Neutrophil (primary cell): ENCODE measurements around the gene MAGEB6.
"Not testable (repeated sequence)": the region's sequence is repeated elsewhere in the genome, so short reads cannot be mapped to it uniquely, and the experiment has no call there.

Experiments
- H3K27ac ChIP-seq: fragments of 200-600 bp; sonication (generic); 2 replicates; pipeline ENCODE4 v1.5.1; 2016; ENCODE audit warnings: mild to moderate bottlenecking, moderate library complexity
- H3K27me3 ChIP-seq: fragments of 200-600 bp; sonication (generic); 2 replicates; pipeline ENCODE4 v1.6.0; 2016; ENCODE audit warnings: mild to moderate bottlenecking
- H3K36me3 ChIP-seq: fragments of 200-600 bp; sonication (generic); 2 replicates; pipeline ENCODE4 v1.5.1; 2017
- H3K4me1 ChIP-seq, 2 experiments: fragments of 200-600 bp in 1 of 2; sonication (generic) in 1 of 2; 1 replicate in 1 of 2; 2 replicates in 1 of 2; pipeline versions ENCODE4 v1.5.1 to v1.6.1; 2013 to 2016; ENCODE audit warnings: low read depth in 1 of 2, low read length in 1 of 2, mild to moderate bottlenecking in 1 of 2, moderate library complexity in 1 of 2; ENCODE audit not compliant: control insufficient read depth in 1 of 2, insufficient read depth in 1 of 2
- H3K4me3 ChIP-seq, 2 experiments: fragments of 200-600 bp in 1 of 2; sonication (generic) in 1 of 2; 1 replicate in 1 of 2; 2 replicates in 1 of 2; pipeline ENCODE4 v1.5.1; 2013 to 2016; ENCODE audit warnings: low read depth in 1 of 2, low read length in 1 of 2, mild to moderate bottlenecking in 1 of 2, moderate library complexity in 1 of 2
- H3K9me3 ChIP-seq: fragments of 200-600 bp; sonication (generic); 2 replicates; pipeline ENCODE4 v1.5.1; 2016
- CTCF ChIP-seq: fragments of 200-600 bp; sonication (generic); IDR thresholded peaks from 2 replicates; pipeline ENCODE4 v1.5.1; 2016; ENCODE audit warnings: antibody characterized with exemption

MAGEB6 gene

GRCh38 chrX:26192204-26192603 lies at the start of gene MAGEB6:
TSS of gene MAGEB6 (plus strand) at chrX:26192440. CDS start at chrX:26193847, 1,407 bp downstream.
- H3K9me3 ChIP-seq: no peaks in the 10 kb centered on the region
- TF ChIP-seq CTCF: no peak

GRCh38 chrX:26146024-26146423 lies 46.2 kb upstream of the MAGEB6 start:
- no peaks in the 10 kb centered on the region for H3K9me3 ChIP-seq
- no peak overlapping the region for H3K4me3 ChIP-seq
- H3K4me1 ChIP-seq: no peaks in the 10 kb centered on the region
- no peaks in the 10 kb centered on the region for H3K36me3 ChIP-seq
- no peak for TF ChIP-seq CTCF
- H3K27me3 ChIP-seq: no peaks in the 10 kb centered on the region
- no peak overlapping the region for H3K27ac ChIP-seq

More at GRCh38 chrX:26192204-26192603, at the start of gene MAGEB6:
- H3K27me3 ChIP-seq: no peaks in the 10 kb centered on the region
- H3K4me3 ChIP-seq: no peak within 1 kb of the TSS
- H3K4me1 ChIP-seq: no peaks in the 10 kb centered on the region
- H3K27ac ChIP-seq: no peak within 1 kb of the TSS
- no peaks in the 10 kb centered on the region for H3K36me3 ChIP-seq

GRCh38 chrX:26160301-26160700 lies 31.9 kb upstream of the MAGEB6 start, which contains the start of gene MAGEB6B:
TSS of gene MAGEB6B (plus strand) at chrX:26160601. CDS start at chrX:26160601, 0 bp downstream.
- Histone ChIP-seq H3K27me3 (no peaks in the 10 kb centered on the region), H3K27ac (no peak within 1 kb of the TSS), H3K36me3 (no peaks in the 10 kb centered on the region), H3K4me1 (no peaks in the 10 kb centered on the region), H3K9me3 (no peaks in the 10 kb centered on the region), H3K4me3 (no peak within 1 kb of the TSS)
- no peak for TF ChIP-seq CTCF

GRCh38 chrX:26203561-26203960 lies 11.3 kb downstream of the MAGEB6 start:
- TF ChIP-seq CTCF: no peak
- Histone ChIP-seq H3K27ac (no peak overlapping the region), H3K9me3 (no peaks in the 10 kb centered on the region), H3K36me3 (no peaks in the 10 kb centered on the region), H3K4me3 (no peak overlapping the region), H3K4me1 (no peaks in the 10 kb centered on the region), H3K27me3 (no peaks in the 10 kb centered on the region)

GRCh38 chrX:26204717-26205116 lies 12.5 kb downstream of the MAGEB6 start:
- H3K9me3 ChIP-seq, H3K4me3 ChIP-seq, H3K27ac ChIP-seq, H3K27me3 ChIP-seq, H3K36me3 ChIP-seq, H3K4me1 ChIP-seq: not testable (repeated sequence)

GRCh38 chrX:26208012-26208411 lies 15.8 kb downstream of the MAGEB6 start:
- Histone ChIP-seq H3K27ac (no peak overlapping the region), H3K9me3 (no peaks in the 10 kb centered on the region), H3K36me3 (no peaks in the 10 kb centered on the region)

More at GRCh38 chrX:26208012-26208411, 15.8 kb downstream of the MAGEB6 start:
- H3K4me1 ChIP-seq: no peaks in the 10 kb centered on the region
- no peak overlapping the region for H3K4me3 ChIP-seq
- no peaks in the 10 kb centered on the region for H3K27me3 ChIP-seq
- no peak for TF ChIP-seq CTCF
